ENCODE measurements around the gene GSG1L.

DNA sequence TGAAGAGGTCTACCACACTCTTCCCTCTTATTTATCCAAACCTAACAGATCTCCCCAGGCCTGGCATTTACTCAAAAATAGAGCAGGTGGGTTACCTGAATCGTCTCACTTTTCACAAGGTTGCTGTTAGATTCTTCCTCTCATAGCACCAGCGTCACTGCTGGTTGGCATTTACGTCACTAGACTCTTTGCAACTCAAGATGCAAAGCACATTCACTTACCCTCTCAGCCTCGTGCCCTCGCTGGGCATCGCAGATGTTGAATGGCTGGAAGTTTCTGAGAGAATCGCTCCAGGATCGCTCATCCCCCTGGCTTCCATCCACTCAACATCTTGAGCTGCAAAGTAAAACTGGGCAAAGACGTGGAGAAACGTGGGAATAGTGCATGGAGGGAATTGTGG lies 21.9 kb downstream of the GSG1L start:
- TF ChIP-seq, protein P1, sequence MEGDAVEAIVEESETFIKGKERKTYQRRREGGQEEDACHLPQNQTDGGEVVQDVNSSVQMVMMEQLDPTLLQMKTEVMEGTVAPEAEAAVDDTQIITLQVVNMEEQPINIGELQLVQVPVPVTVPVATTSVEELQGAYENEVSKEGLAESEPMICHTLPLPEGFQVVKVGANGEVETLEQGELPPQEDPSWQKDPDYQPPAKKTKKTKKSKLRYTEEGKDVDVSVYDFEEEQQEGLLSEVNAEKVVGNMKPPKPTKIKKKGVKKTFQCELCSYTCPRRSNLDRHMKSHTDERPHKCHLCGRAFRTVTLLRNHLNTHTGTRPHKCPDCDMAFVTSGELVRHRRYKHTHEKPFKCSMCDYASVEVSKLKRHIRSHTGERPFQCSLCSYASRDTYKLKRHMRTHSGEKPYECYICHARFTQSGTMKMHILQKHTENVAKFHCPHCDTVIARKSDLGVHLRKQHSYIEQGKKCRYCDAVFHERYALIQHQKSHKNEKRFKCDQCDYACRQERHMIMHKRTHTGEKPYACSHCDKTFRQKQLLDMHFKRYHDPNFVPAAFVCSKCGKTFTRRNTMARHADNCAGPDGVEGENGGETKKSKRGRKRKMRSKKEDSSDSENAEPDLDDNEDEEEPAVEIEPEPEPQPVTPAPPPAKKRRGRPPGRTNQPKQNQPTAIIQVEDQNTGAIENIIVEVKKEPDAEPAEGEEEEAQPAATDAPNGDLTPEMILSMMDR (conservative IDR thresholded peaks at IDR 0.05), result no peak
- TF ChIP-seq EZH2 (IDR thresholded peaks at IDR 0.05; ENCODE audit: low read depth), result no peak

All from PC-9 (cell line).